A172 (cell line): Measurements from ENCODE around the gene NALCN. TPM values are rescaled to one million over a fixed set of nuclear protein-coding genes. Genes with fewer than 3 reads are reported as not detected.
A peak's percentile ranks its signal among the peaks of the same experiment; 100 is the strongest.

Experiments used
- DNase-seq: peaks from one replicate; pipeline ENCODE4 v3.0.0-alpha.2; 2015; ENCODE audit warnings: low spot score
- total RNA-seq: library from RNA; depleted of rRNA; stranded (reverse); fragments of >200 nt; shearing (Covaris generic); gene quantifications from 2 replicates; pipeline ENCODE4 v1.2.3, GENCODE V29; 2014; rRNA removed

Gene NALCN
- 0.60 and 0.72 TPM in 2 replicates for total RNA-seq

- peak; percentile 7 for DNase-seq
These were observed at the start of gene NALCN for GRCh38 chr13:101416181-101417042. NALCN (minus strand) TSS chr13:101416508; CDS start chr13:101399126, 17,382 bp downstream.

- DNase-seq = no peak
These were observed 49.6 kb upstream of the NALCN start for GRCh38 chr13:101465877-101466276.

- no peak for DNase-seq
These were observed 40.9 kb upstream of the NALCN start for GRCh38 chr13:101457176-101457575.

GRCh38 chr13:101455863-101456262, 39.6 kb upstream of the NALCN start:
- peak; percentile 95 for DNase-seq

GRCh38 chr13:101454767-101455166, 38.5 kb upstream of the NALCN start:
- DNase-seq = peak; percentile 51

GRCh38 chr13:101453784-101454201, 37.5 kb upstream of the NALCN start:
- DNase-seq = no peak

- no peak for DNase-seq
These were observed 36.5 kb upstream of the NALCN start, which contains the start of gene ITGBL1 for GRCh38 chr13:101452519-101453485. ITGBL1 (plus strand) TSS chr13:101452675; CDS start chr13:101452834, 159 bp downstream.

- no peak for DNase-seq
These were observed 35.3 kb upstream of the NALCN start for GRCh38 chr13:101451641-101452040.

GRCh38 chr13:101450749-101451130, 34.4 kb upstream of the NALCN start:
- DNase-seq = no peak

- peak; percentile 91 for DNase-seq
These were observed 33.8 kb upstream of the NALCN start for GRCh38 chr13:101449790-101450748.

- DNase-seq = peak; percentile 42
These were observed 31.5 kb upstream of the NALCN start for GRCh38 chr13:101447852-101448251.

- DNase-seq = no peak
These were observed 18.2 kb upstream of the NALCN start for GRCh38 chr13:101434486-101434885.

GRCh38 chr13:101433895-101434294, 17.6 kb upstream of the NALCN start:
- no peak for DNase-seq

GRCh38 chr13:101429733-101430132, 13.4 kb upstream of the NALCN start:
- no peak for DNase-seq

- no peak for DNase-seq
These were observed 9.3 kb upstream of the NALCN start for GRCh38 chr13:101425623-101426022.

- no peak for DNase-seq
These were observed 8.8 kb upstream of the NALCN start for GRCh38 chr13:101425156-101425471.

- peak; percentile 16 for DNase-seq
These were observed 8.3 kb upstream of the NALCN start for GRCh38 chr13:101424381-101425155.

GRCh38 chr13:101423872-101424271, 7.6 kb upstream of the NALCN start:
- DNase-seq = no peak

- no peak for DNase-seq
These were observed 1.2 kb upstream of the NALCN start for GRCh38 chr13:101417501-101417900.

- peak; percentile 57 for DNase-seq
These were observed 717 bp upstream of the NALCN start for GRCh38 chr13:101417043-101417406.
